Kidney capillary endothelial cell (primary cell): ENCODE data around the gene CGRRF1.

Source experiments
- DNase-seq: peaks from one replicate; pipeline ENCODE4 v3.0.0-alpha.2; 2018; ENCODE audit warnings: low spot score

The CGRRF1 gene

GRCh38 chr14:54548491-54548890 lies 38.8 kb downstream of the CGRRF1 start:
- DNase-seq: no peak

- no peak for DNase-seq
These were observed 40.2 kb downstream of the CGRRF1 start for GRCh38 chr14:54549862-54550261.

- no peak for DNase-seq
These were observed 40.8 kb downstream of the CGRRF1 start for GRCh38 chr14:54550514-54550913.

- no peak for DNase-seq
These were observed 44.7 kb downstream of the CGRRF1 start for GRCh38 chr14:54554401-54554800.

GRCh38 chr14:54555651-54556050 lies 45.9 kb downstream of the CGRRF1 start:
- DNase-seq: no peak

- DNase-seq: no peak
These were observed 46.8 kb downstream of the CGRRF1 start for GRCh38 chr14:54556535-54556934.

- no peak for DNase-seq
These were observed 52.6 kb downstream of the CGRRF1 start for GRCh38 chr14:54562334-54562733.

GRCh38 chr14:54564071-54564867 lies 54.6 kb downstream of the CGRRF1 start:
- DNase-seq: peak; percentile 66

GRCh38 chr14:54564868-54565784 lies 55.4 kb downstream of the CGRRF1 start:
- peak; percentile 53 for DNase-seq

- peak; percentile 78 for DNase-seq
These were observed 56.2 kb downstream of the CGRRF1 start for GRCh38 chr14:54565785-54566409.

- DNase-seq: peak; percentile 69
These were observed 56.9 kb downstream of the CGRRF1 start, which contains the start of gene SAMD4A for GRCh38 chr14:54566410-54567223. SAMD4A (plus strand) TSS chr14:54567128; CDS start chr14:54567917, 789 bp downstream.

GRCh38 chr14:54567224-54567638 lies 57.5 kb downstream of the CGRRF1 start:
- DNase-seq: no peak

- DNase-seq: peak; percentile 42
These were observed 58.2 kb downstream of the CGRRF1 start for GRCh38 chr14:54567639-54568561.

- no peak for DNase-seq
These were observed 59.3 kb downstream of the CGRRF1 start for GRCh38 chr14:54568821-54569595.

GRCh38 chr14:54570047-54570446 lies 60.3 kb downstream of the CGRRF1 start:
- no peak for DNase-seq

- DNase-seq: peak; percentile 66
These were observed 61.1 kb downstream of the CGRRF1 start for GRCh38 chr14:54570631-54571415.

- no peak for DNase-seq
These were observed 62.6 kb downstream of the CGRRF1 start for GRCh38 chr14:54572316-54572715.

- DNase-seq: no peak
These were observed 64.8 kb downstream of the CGRRF1 start for GRCh38 chr14:54574528-54574927.

- no peak for DNase-seq
These were observed 67.8 kb downstream of the CGRRF1 start for GRCh38 chr14:54577494-54577893.
